Endothelial cell of umbilical vein (primary cell): Measurements from ENCODE around the gene HSD3B1. TPM values are rescaled to one million over a fixed set of nuclear protein-coding genes. Genes with fewer than 3 reads are reported as not detected.

Experiments used
- BruUV-seq: library from RNA; stranded (reverse); fragments of 400-500 nt; replicated peaks from 2 replicates; lab custom pipeline; 2021; lab: Mats Ljungman, UMichigan
- CTCF ChIA-PET: fragments of 300-600, 350-600 bp; sonication (Branson Sonifier 250); formaldehyde crosslinking; loops from one replicate; lab custom pipeline; 2021; ENCODE audit warnings: antibody characterized with exemption, inconsistent platforms; lab: Charles Lee
- POLR2A ChIA-PET: fragments of 300-600, 350-600 bp; sonication (Branson Sonifier 250); formaldehyde crosslinking; loops from one replicate; lab custom pipeline; 2021; ENCODE audit warnings: antibody characterized with exemption, inconsistent platforms; lab: Charles Lee
- DNase-seq: peaks from one replicate; pipeline ENCODE4 v3.0.0-alpha.2; 2011; ENCODE audit warnings: low read depth, low spot score
- FAIRE-seq: peaks from 2 replicates; lab custom pipeline; 2011; peaks lifted over from hg19 to GRCh38; lab: Jason Lieb, UNC
- H2AFZ ChIP-seq: 2 replicates; pipeline ENCODE4 v1.6.0; 2012; ENCODE audit warnings: low read depth, low read length, control low read depth, inconsistent platforms
- H3K27ac ChIP-seq: 2 replicates; pipeline ENCODE4 v1.5.1; 2011; ENCODE audit warnings: low read depth, mild to moderate bottlenecking, control low read depth, low read length, moderate library complexity; ENCODE audit not compliant: insufficient read depth
- H3K27me3 ChIP-seq, 2 experiments: 2 replicates each; pipeline versions ENCODE4 v1.6.0 to v1.6.1; 2011; ENCODE audit warnings: low read length in 2 of 2, mixed read lengths in 1 of 2; ENCODE audit not compliant: control insufficient read depth in 2 of 2, insufficient read depth in 2 of 2
- H3K36me3 ChIP-seq, 2 experiments: 2 replicates in 1 of 2; 3 replicates in 1 of 2; pipeline ENCODE4 v1.5.1; 2011; ENCODE audit warnings: low read length in 2 of 2, mild to moderate bottlenecking in 1 of 2, moderate library complexity in 1 of 2; ENCODE audit not compliant: control insufficient read depth in 2 of 2, insufficient read depth in 2 of 2; ENCODE audit errors: extremely low read depth in 1 of 2
- H3K4me1 ChIP-seq: 3 replicates; pipeline ENCODE4 v1.5.1; 2011; ENCODE audit warnings: mild to moderate bottlenecking, low read length; ENCODE audit not compliant: control insufficient read depth, insufficient read depth; ENCODE audit errors: extremely low read depth
- H3K4me2 ChIP-seq: 2 replicates; pipeline ENCODE4 v1.6.1; 2011; ENCODE audit warnings: low read length, control low read depth, mixed read lengths; ENCODE audit not compliant: insufficient read depth
- H3K4me3 ChIP-seq, 3 experiments: fragments of 200-600 bp in 1 of 3; sonication (generic), shearing (Covaris generic) in 1 of 3; replicated peaks in 1 of 3; 2 replicates each; pipeline ENCODE4 v1.5.1; 2011 to 2016; ENCODE audit warnings: control low read depth in 3 of 3, low read length in 3 of 3, mild to moderate bottlenecking in 2 of 3, inconsistent platforms in 1 of 3, low read depth in 1 of 3, moderate library complexity in 1 of 3; ENCODE audit not compliant: insufficient read depth in 1 of 3
- H3K79me2 ChIP-seq: 2 replicates; pipeline ENCODE4 v1.6.0; 2012; ENCODE audit warnings: low read length, inconsistent platforms; ENCODE audit not compliant: control insufficient read depth, insufficient read depth
- H3K9ac ChIP-seq: replicated peaks from 2 replicates; pipeline ENCODE3; 2011; ENCODE audit warnings: low read length, control low read depth; ENCODE audit not compliant: insufficient read depth; ENCODE audit errors: extremely low read depth
- H3K9me1 ChIP-seq: replicated peaks from 3 replicates; pipeline ENCODE4 v1.6.0; 2011; ENCODE audit warnings: mild to moderate bottlenecking, low read length; ENCODE audit not compliant: control insufficient read depth, insufficient read depth; ENCODE audit errors: extremely low read depth
- H3K9me3 ChIP-seq: replicated peaks from 2 replicates; pipeline ENCODE4 v1.5.1; 2012; ENCODE audit warnings: low read length, inconsistent platforms; ENCODE audit not compliant: control insufficient read depth, insufficient read depth
- H4K20me1 ChIP-seq: replicated peaks from 2 replicates; pipeline ENCODE3; 2011; ENCODE audit warnings: mild to moderate bottlenecking, low read length; ENCODE audit not compliant: control insufficient read depth, insufficient read depth; ENCODE audit errors: extremely low read depth
- CTCF ChIP-seq, 2 donors: IDR thresholded peaks; 1 replicate in 1 of 2; 2 replicates in 1 of 2; pipeline ENCODE4 v1.5.1; 2011; ENCODE audit warnings: low read length in 2 of 2, mild to moderate bottlenecking in 2 of 2, moderate library complexity in 2 of 2, control low read depth in 1 of 2, inconsistent platforms in 1 of 2, low read depth in 1 of 2; ENCODE audit not compliant: insufficient read depth in 1 of 2; ENCODE audit errors: extremely low read depth in 1 of 2
- EZH2 ChIP-seq: IDR thresholded peaks from 2 replicates; pipeline ENCODE4 v1.6.1; 2012; ENCODE audit warnings: borderline replicate concordance, low read depth, mild to moderate bottlenecking, moderate library complexity, low read length, inconsistent platforms; ENCODE audit not compliant: severe bottlenecking
- FOS ChIP-seq: IDR thresholded peaks from 2 replicates; pipeline ENCODE4 v1.6.1; 2011; ENCODE audit warnings: mild to moderate bottlenecking, low read length, moderate library complexity, borderline replicate concordance; ENCODE audit not compliant: insufficient read depth
- GATA2 ChIP-seq: IDR thresholded peaks from 2 replicates; pipeline ENCODE4 v1.7.0; 2011; ENCODE audit warnings: low read depth, mild to moderate bottlenecking, moderate library complexity, mixed read lengths, low read length; ENCODE audit not compliant: insufficient read length, insufficient read depth
- JUN ChIP-seq: IDR thresholded peaks from 2 replicates; pipeline ENCODE4 v1.6.1; 2011; ENCODE audit warnings: borderline replicate concordance, low read depth; ENCODE audit not compliant: insufficient read length, insufficient read depth
- MAX ChIP-seq: IDR thresholded peaks from 2 replicates; pipeline ENCODE4 v1.6.1; 2011; ENCODE audit not compliant: insufficient read depth, insufficient read length
- MYC ChIP-seq: IDR thresholded peaks from one replicate; pipeline ENCODE4 v1.6.1; 2011; ENCODE audit warnings: mild to moderate bottlenecking, low read depth, low read length
- POLR2A ChIP-seq: IDR thresholded peaks from 2 replicates; pipeline ENCODE4 v1.6.1; 2012; ENCODE audit warnings: low read depth, mild to moderate bottlenecking, control low read depth, low read length
- POLR2AphosphoS5 ChIP-seq: IDR thresholded peaks from 2 replicates; pipeline ENCODE4 v1.6.1; 2012; ENCODE audit warnings: low read depth, mild to moderate bottlenecking, control low read depth, low read length, moderate library complexity; ENCODE audit not compliant: insufficient read depth
- dilution Hi-C: fragments of 300-500 bp; cut with MboI; formaldehyde crosslinking; loops from one replicate; pipeline ENCODE4 v1.15.0; 2019; ENCODE audit warnings: low sequenced_read_pairs; ENCODE audit not compliant: extremely low pct_ligation_motif_present
- intact Hi-C: fragments of 100-400 bp; cut with micrococcal nuclease; formaldehyde crosslinking; loops from one replicate; pipeline ENCODE4 v1.10.0; 2022
- polyA plus RNA-seq, 4 experiments: library from polyadenylated mRNA; depleted of rRNA in 3 of 4; stranded (reverse) in 3 of 4; unstranded in 1 of 4; fragments of >200 nt; gene quantifications; 2 replicates each; pipeline versions ENCODE4 v1.2.1 to v1.2.3, GENCODE V29; 2011 to 2012; ENCODE audit warnings: missing spikeins in 1 of 4
- total RNA-seq: library from RNA; stranded (reverse); gene quantifications from 2 replicates; pipeline ENCODE4 v1.2.3, GENCODE V29; 2021

HSD3B1 gene
- total and polyA plus RNA-seq, 2 donors (not counting 3 experiments of a cell fraction or from before 2014, with no cell fraction given) = not detected

GRCh38 chr1:119483441-119484200 is 23.4 kb upstream of the HSD3B1 start:
- intact Hi-C loops = loop anchor here (2.0 kb wide), 1 partner anchor 33 kb away; no protein-coding TSS in a partner anchor
- POLR2A ChIA-PET = no interaction called here
- TF ChIP-seq FOS (no peak), JUN (no peak), CTCF (IDR thresholded peaks at IDR 0.05; ENCODE audit: extremely low read depth in 1 of 2, insufficient read depth in 1 of 2, low read depth in 1 of 2, low read length in 2 of 2) (no peak)

GRCh38 chr1:119485201-119485600 is 21.8 kb upstream of the HSD3B1 start:
- FAIRE-seq (no peak), DNase-seq (no peak)
- no peaks in the 10 kb centered on the region for H3K27me3 ChIP-seq
- no TSS peak for BruUV-seq
- ChIA-PET CTCF (no interaction called here), POLR2A (no interaction called here)
- H3K79me2 ChIP-seq = no peaks in the 10 kb centered on the region
- H4K20me1 ChIP-seq = no peaks in the 10 kb centered on the region
- no peak overlapping the region for H3K9ac ChIP-seq
- intact Hi-C loops (loop anchor here (2.0 kb wide), 1 partner anchor 34 kb away; no protein-coding TSS in a partner anchor), dilution Hi-C loops (no loop called here)
- no peaks in the 10 kb centered on the region for H3K4me1 ChIP-seq
- no peaks in the 10 kb centered on the region for H3K36me3 ChIP-seq
- no peak overlapping the region for H3K27ac ChIP-seq
- H3K9me3 ChIP-seq = no peaks in the 10 kb centered on the region
- no peaks in the 10 kb centered on the region for H3K9me1 ChIP-seq
- H3K4me2 ChIP-seq = no peak overlapping the region
- no peak overlapping the region for H3K4me3 ChIP-seq
- TF ChIP-seq POLR2AphosphoS5 (no peak), MAX (no peak), EZH2 (no peak), POLR2A (no peak), FOS (no peak), GATA2 (no peak), CTCF (IDR thresholded peaks at IDR 0.05; ENCODE audit: extremely low read depth in 1 of 2, insufficient read depth in 1 of 2, low read depth in 1 of 2, low read length in 2 of 2) (no peak), JUN (no peak), MYC (no peak)
- H2AFZ ChIP-seq = no peak overlapping the region

More at GRCh38 chr1:119483441-119484200, 23.4 kb upstream of the HSD3B1 start:
- Histone ChIP-seq H3K79me2 (no peaks in the 10 kb centered on the region), H3K9me1 (no peaks in the 10 kb centered on the region), H3K27me3 (no peaks in the 10 kb centered on the region), H3K4me2 (no peak overlapping the region), H3K9me3 (no peaks in the 10 kb centered on the region), H4K20me1 (no peaks in the 10 kb centered on the region), H3K4me1 (no peaks in the 10 kb centered on the region), H3K9ac (no peak overlapping the region), H3K27ac (no peak overlapping the region), H2AFZ (no peak overlapping the region), H3K4me3 (no peak overlapping the region), H3K36me3 (no peaks in the 10 kb centered on the region)
- dilution Hi-C loops = no loop called here
- DNase-seq = no peak
- CTCF ChIA-PET = no interaction called here
- FAIRE-seq = no peak
- no TSS peak for BruUV-seq
